Activated naive CD8-positive, alpha-beta T cell treated with anti-CD3 and anti-CD28 coated beads, Interleukin-2, amount 50 U/mL, for 16 hours (primary cell): ENCODE measurements around the gene AGXT.
A peak's percentile ranks its signal among the peaks of the same experiment; 100 is the strongest.
"Not testable (repeated sequence)": the region's sequence is repeated elsewhere in the genome, so short reads cannot be mapped to it uniquely, and the experiment has no call there.

ENCODE experiments used
- DNase-seq: peaks from one replicate; pipeline ENCODE4 v3.0.0-alpha.2; 2020; ENCODE audit warnings: low read depth, low spot score

Gene AGXT

GRCh38 chr2:240839152-240840143 is 29.2 kb upstream of the AGXT start:
- DNase-seq = no peak

GRCh38 chr2:240840435-240841060 is 28.1 kb upstream of the AGXT start:
- no peak for DNase-seq

GRCh38 chr2:240846309-240846708 is 22.3 kb upstream of the AGXT start:
- DNase-seq = not testable (repeated sequence)

- no peak for DNase-seq
These were observed 21.6 kb upstream of the AGXT start for GRCh38 chr2:240846873-240847595.

DNA sequence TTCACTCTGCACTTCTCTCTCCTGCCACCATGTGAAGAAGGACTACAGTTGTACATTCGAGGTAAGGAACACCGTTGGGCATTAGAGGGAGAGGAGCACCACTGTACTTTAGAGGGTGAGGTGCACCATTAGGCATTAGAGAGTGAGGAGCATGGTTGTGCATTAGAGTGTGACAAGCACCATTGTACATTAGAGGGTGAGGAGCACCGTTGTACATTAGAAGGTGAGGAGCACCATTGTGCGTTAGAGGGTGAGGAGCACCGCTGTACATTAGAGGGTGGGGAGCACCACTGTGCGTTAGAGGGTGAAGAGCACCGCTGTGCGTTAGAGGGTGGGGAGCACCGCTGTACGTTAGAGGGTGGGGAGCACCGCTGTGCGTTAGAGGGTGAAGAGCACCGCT is 20.8 kb upstream of the AGXT start:
- no peak for DNase-seq

GRCh38 chr2:240848900-240849680 is 19.5 kb upstream of the AGXT start:
- DNase-seq = no peak

DNA sequence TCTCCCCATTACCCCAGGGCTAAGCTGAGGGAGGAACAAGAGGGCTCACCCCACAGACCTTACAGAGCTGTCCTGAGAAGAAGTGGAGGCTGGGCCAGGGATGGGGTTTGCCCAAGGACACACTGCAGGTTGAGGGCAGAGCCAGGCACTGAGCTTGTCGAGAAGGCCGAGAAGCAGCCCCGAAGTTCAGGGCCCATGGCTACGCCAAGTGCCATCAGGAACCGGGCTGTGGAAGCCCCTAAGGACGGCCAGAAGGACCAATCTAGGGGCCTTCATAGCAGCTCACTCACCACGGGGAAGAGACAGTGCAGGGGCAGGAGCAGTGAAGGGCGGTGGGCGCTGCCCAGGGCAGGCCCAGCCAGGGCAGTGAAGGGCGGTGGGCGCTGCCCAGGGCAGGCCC is 18.6 kb upstream of the AGXT start:
- no peak for DNase-seq

DNA sequence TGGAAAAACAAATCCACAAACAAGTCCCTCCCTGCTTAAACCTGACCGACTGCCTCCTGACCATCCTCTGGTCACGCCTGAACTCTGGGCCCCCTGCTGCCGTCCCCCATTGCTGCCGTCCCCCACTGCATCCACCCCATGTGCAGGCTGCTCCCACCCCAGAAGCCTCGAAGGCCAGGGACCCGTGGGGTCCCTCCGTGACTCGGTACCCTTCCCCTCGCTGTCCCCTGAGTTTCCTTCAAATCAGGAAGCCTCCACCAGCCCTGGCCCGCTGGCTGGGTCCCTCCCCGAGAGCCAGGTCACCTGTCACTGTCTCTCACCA is 17.9 kb upstream of the AGXT start:
- no peak for DNase-seq

- peak; percentile 69 for DNase-seq
These were observed 17.3 kb upstream of the AGXT start for GRCh38 chr2:240851078-240851991.

DNA sequence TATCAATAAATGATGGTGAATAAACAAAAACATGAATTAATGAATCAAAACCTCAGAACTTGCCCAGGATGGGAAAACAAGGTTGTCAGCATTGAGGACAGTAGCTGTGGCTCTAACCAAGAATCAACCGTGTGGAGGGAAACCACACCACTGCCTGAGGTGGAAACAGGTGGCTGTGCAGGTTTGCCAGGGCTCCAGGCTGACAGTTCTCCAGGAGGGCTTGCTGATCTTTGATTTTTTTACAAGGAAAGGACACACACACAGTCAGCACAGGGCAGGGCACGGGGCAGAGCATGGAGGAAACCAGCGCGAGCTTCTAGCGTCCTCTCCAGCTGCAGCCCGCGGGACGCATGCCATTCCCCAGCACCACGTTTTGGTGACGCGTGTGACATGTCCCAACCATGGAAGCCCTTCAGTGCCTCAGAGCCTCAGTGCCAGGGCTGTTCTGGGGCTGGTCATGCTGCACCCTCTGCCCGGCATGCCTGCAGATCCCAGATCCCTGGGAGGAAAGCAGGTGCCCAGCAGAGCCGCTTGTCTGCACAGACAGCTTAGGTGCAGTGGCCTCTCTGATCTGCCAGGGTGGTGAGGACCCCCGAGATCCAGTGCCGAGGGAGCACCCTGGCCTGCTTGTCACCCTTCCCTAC is 15.8 kb upstream of the AGXT start:
- no peak for DNase-seq

GRCh38 chr2:240855670-240856069 is 13.0 kb upstream of the AGXT start:
- no peak for DNase-seq

- DNase-seq = no peak
These were observed 12.3 kb upstream of the AGXT start for GRCh38 chr2:240856151-240856980.

DNA sequence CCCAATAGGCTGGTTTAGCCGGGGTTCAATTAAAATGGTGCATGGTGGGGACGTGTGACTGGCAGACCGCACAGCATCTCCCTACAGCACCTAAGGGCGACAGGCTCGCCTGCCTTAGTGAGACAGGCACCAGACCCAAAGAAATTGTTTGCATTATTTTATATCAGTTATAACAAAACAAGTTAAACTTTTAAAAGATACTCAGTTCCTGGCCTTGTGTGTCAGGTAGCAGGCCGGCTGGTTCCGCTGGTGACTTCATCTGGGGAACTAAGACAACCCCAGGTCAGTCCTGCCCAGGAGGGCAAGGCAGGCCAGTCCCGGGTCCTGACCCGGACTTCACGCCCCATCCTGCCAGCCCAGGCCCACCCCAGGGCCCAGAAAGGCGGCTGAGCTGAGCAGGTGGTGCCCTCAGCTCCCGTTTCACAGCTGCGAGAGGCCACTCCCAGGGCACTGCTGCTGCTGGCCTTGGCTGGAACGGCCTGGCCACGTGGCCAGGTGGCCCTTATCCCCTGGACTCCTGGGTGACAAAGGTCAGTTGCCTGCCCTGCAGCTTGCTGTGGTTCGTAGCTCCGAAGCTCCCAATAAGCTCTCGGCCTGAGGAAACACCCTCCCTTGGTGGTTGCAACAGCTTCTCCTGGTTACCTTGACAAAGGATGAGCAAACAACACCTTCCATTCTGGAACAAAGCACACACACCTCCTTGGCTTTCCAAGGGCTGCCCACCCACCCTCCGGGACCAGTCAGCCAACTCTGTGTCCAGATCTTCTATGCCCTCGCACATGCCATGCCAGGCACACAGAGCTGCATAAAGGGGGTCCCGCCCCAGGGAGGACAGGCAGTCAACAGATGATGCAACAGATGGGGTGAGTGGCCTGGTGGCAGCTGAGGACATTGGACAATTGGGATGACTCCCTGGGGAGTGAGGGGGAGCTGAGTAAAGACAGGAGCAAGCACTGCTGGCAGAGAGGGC is 11.3 kb upstream of the AGXT start:
- no peak for DNase-seq

DNA sequence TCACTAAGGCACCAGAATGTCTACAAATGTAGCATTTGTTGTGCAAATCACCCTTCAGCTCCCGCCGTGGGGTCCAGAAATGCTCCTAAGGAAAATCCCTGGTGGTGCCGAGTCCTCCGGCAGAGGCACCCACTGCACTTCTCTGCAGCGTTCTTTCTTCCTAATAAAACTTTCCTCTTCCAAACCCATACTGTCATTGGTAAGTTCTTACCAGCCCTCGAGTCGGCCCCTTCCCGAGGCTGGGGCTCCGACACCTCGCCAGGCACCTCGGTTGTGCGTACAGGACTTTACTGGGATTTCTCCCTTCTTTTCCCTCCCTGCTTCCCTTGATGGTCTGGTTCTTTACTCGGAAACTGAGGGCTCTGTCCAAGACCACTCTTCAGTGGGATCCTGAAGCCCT is 10.3 kb upstream of the AGXT start:
- DNase-seq = no peak

GRCh38 chr2:240858871-240859270 is 9.8 kb upstream of the AGXT start:
- DNase-seq = no peak

- DNase-seq = no peak
These were observed 7.1 kb upstream of the AGXT start for GRCh38 chr2:240861547-240861946.

- DNase-seq = no peak
These were observed 4.1 kb upstream of the AGXT start for GRCh38 chr2:240864475-240864874.

GRCh38 chr2:240865391-240865790 is 3.2 kb upstream of the AGXT start:
- no peak for DNase-seq
